ENCODE data around the gene ECT2L.

Gene ECT2L

GRCh38 chr6:138803861-138804260 is 8.0 kb downstream of the ECT2L start:
- DNase-seq: no peak

GRCh38 chr6:138805016-138805765 is 9.3 kb downstream of the ECT2L start:
- DNase-seq: no peak

DNA sequence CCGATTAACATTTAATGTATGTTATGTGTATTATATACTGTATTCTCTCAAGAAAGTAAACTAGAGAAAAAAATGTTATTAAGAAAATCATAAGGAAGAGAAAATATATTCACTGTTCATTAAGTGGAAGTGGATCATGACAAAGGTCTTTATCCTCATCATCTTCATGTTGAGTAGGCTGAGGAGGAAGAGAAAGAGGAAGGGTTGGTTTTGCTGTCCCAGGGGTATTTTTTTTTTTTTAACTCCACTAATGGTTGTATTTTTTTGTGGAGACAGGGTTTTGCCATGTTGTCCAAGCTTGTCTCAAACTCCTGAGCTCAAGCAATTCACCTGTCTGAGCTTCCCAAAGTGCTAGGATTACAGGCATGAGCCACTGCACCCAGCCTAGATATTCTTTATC is 11.0 kb downstream of the ECT2L start:
- no peak for DNase-seq

DNA sequence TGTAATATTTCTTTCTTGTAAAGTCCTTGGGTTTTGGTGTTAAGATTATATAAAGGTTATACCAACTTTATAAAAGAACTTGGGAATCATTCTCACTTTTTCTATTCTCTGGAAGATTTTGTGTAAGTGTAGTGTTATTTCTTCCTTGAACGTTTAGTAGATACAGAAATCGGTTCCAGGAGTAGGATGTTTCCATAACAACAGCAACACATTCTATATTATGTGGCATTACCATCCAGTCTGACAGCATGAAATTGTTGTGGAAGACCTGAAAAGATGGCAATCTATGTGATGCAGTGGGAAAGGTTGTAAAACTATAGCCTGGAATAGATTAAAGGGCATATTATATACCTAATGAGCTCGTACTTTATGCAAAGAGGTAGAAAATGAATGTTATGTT is 13.8 kb downstream of the ECT2L start:
- no peak for DNase-seq

DNA sequence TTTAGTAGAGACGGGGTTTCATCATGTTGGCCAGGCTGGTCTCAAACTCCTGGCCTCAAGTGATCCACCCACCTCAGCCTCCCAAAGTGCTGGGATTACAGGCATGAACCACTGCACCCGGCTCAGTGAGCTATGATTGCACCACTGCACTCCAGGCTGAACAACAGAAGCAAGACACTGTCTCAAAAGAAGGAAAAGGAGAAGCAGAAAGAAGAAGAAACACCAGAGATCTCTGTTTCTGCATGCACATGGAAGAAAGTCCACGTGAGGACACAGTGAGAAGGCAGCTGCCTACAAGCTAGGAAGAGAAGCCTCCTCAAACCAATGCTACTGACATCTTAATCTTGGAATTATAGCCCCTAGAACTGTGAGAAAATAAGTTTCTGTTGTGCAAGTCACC is 16.0 kb downstream of the ECT2L start:
- no peak for DNase-seq

- no peak for DNase-seq
Observed at GRCh38 chr6:138814179-138814834, 18.4 kb downstream of the ECT2L start.

DNA sequence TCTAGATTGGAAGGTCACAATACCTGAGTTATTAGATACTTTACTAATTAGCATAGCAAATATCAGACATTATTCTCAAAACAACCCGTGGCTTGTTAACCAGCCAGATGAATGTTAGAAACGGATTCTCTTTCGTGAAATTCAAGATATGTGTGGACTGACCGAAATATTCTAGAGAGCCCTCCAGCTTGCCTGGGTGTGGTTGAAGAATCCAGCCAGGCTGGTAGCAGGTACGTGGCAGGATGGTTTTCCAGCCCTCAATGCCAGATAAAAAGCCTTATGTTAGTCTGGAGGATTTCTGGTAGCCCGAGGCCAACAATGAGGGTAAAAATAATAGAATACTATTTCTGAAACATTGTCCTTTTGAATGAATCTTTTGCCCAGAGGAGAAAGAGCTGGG is 19.3 kb downstream of the ECT2L start:
- no peak for DNase-seq

DNA sequence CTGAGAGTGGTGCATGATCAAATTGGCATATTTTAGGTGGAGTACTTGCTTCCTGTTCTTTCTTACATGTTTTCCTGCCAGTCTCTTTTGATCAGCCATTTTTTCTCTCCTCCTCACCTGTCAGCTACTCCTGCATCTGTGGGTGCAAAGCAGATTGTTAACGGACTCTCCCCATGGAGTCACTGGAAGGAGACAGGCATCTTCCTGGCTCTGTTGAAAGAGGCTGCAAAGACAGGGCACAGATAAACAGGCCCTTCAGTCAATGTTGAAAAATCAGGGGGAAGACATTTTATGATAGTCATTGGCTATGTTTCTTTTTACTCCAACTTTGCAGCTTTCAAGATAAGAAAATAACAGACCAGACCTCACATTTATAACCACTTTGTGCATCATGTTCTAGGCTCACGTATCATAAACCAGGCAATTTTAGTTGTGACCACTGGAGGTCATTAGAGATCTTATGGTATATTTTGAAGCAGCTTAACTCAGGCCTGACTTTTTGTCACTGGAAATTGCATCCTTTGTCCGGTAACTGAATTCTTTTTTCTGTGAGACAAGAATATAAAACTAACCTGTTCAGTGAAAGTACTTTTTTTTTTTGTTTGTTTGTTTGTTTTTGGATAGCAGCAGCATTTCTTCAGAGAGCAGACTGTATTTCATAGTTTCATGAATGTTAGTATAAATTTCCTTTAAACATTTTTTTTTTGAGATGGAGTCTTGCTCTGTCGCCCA is 20.1 kb downstream of the ECT2L start:
- peak in 1 of 14 donors; percentile 24 for DNase-seq

- DNase-seq: no peak
Observed at GRCh38 chr6:138817799-138818198, 21.9 kb downstream of the ECT2L start.

GRCh38 chr6:138818496-138819194 is 22.8 kb downstream of the ECT2L start:
- no peak for DNase-seq

DNA sequence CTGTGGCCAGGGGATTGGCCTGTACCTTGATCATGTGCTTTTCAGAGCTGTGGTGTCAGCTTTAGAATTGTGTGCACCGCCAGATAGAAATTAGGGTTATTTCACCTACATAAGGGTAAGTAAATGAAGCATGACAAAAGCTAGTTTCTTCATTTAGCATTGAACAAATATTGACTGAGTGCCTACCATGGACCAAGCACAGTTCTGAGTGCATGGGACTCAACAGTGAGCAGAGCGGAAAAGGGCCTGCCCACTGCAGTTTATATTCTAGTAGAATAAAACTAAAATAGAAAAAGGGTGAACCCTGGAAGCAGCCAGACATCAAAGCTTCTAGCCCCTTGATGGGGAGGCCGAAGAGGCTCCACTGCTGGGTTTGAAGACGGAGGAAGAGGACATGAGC is 25.6 kb downstream of the ECT2L start:
- DNase-seq: no peak

GRCh38 chr6:138824482-138825144 is 28.7 kb downstream of the ECT2L start:
- no peak for DNase-seq

GRCh38 chr6:138830248-138830647 is 34.4 kb downstream of the ECT2L start:
- DNase-seq: no peak

- DNase-seq: no peak
Observed at GRCh38 chr6:138832182-138832581, 36.3 kb downstream of the ECT2L start.

DNA sequence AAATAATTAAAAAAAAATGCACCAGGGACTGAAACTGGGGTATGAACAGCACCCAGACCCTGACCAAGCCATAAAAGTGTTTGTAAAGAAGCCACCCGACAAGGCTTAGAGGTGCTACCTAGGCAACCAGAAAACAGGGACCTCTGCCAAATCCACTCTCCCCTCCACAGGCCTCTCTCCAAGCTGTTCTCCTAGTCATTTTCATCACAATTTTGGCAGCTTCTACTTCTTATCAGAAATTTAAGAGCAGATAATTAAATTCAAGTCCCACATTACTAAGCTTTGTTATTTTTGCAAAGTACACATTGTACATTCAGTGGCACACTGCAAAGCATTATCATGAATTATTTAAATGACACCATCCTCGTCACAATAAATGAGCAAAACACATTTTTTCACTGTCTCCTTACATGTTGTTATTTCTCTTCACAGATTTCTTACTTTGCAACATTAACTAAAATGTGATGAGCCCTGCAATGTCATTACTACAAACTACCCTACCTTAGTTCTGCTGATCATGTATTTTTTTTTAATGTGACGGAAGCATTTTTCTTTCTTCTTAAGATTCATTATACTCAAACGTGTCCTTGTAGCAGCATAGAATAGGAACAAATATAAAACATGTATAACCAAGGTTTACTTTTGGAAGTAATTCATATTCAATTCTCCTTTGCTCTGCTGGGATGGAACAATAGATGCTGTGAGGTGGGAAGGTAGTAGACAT is 38.1 kb downstream of the ECT2L start:
- peak in 1 of 14 donors; percentile 39 for DNase-seq

DNA sequence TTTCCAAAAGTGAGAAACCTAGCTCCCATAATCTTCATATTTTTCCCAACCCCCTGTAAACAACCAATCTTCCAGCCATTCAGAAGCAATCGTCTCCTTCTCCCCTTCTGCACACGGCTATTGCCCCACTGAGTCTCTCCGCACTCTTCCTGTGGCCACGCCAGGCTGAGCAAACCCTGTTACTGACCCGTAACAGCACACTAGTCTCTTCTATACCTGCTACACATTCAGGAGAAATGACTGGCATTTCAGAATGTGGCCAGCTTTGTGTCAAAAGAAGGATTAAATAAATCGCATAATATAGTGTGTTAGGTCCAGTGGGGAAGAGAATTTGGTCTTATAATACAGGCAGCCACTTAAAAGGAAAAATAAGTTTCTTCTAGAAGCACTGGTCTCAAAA is 41.4 kb downstream of the ECT2L start:
- no peak for DNase-seq

GRCh38 chr6:138844192-138844591 is 48.3 kb downstream of the ECT2L start:
- peak in 2 of 14 donors; percentile 14 to 16 for DNase-seq

- DNase-seq: no peak
Observed at GRCh38 chr6:138847884-138848283, 52.0 kb downstream of the ECT2L start.

- no peak for DNase-seq
Observed at GRCh38 chr6:138848461-138848860, 52.6 kb downstream of the ECT2L start.

DNA sequence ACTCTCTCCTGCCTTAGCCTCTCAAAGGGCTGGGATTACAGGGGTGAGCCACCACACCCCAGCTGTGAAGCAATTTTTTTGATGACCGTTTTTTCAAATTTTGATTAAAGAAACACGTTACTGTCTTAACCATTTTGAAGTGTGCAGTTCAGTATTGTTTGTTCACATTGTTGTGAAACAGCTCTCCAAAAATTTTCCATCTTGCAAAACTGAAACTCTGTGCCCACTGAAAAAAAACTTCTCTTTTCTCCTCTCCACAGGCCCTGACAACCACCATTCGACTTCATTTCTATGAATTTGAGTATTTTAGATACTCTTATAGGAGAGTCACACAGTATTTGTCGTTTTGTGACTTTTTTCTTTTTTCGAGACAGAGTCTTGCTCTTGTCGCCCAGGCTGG is 53.9 kb downstream of the ECT2L start:
- no peak for DNase-seq

- DNase-seq: no peak
Observed at GRCh38 chr6:138856654-138857053, 60.8 kb downstream of the ECT2L start.

GRCh38 chr6:138857775-138858174 is 61.9 kb downstream of the ECT2L start:
- DNase-seq: no peak
